GM12892 (cell line): ENCODE data around the gene ITGA8.

Source experiments
- POLR2A ChIP-seq: IDR thresholded peaks from 2 replicates; pipeline ENCODE4 v1.6.1; 2011; ENCODE audit warnings: low read depth, low read length, control low read depth
- POLR2AphosphoS5 ChIP-seq: IDR thresholded peaks from 2 replicates; pipeline ENCODE4 v1.6.1; 2011; ENCODE audit warnings: low read depth, low read length, control low read depth
- TAF1 ChIP-seq: IDR thresholded peaks from 2 replicates; pipeline ENCODE4 v1.6.1; 2011; ENCODE audit warnings: low read depth, mild to moderate bottlenecking, control low read depth, low read length, borderline replicate concordance

GRCh38 chr10:15743443-15743842, 23.7 kb upstream of the ITGA8 start:
- TF ChIP-seq POLR2A, result no peak
- no peak for TF ChIP-seq TAF1
- TF ChIP-seq POLR2AphosphoS5, result no peak
